Mucosa of stomach (tissue), 1 donor: ENCODE results near the gene RALGPS1.

ENCODE experiments used
- H3K27me3 ChIP-seq: one replicate; pipeline ENCODE4 v1.7.0; 2013; ENCODE audit warnings: mild to moderate bottlenecking, low read length; ENCODE audit not compliant: control insufficient read depth, insufficient read depth
- H3K36me3 ChIP-seq: one replicate; pipeline ENCODE4 v1.7.0; 2013; ENCODE audit warnings: low read length; ENCODE audit not compliant: control insufficient read depth, insufficient read depth
- H3K4me1 ChIP-seq: one replicate; pipeline ENCODE4 v1.7.0; 2013; ENCODE audit warnings: mild to moderate bottlenecking, low read length; ENCODE audit not compliant: control insufficient read depth, insufficient read depth
- H3K4me3 ChIP-seq: one replicate; pipeline ENCODE4 v1.7.0; 2013; ENCODE audit warnings: low read length
- H3K9ac ChIP-seq: one replicate; pipeline ENCODE4 v1.7.0; 2013; ENCODE audit warnings: mild to moderate bottlenecking, low read length, moderate library complexity
- H3K9me3 ChIP-seq: one replicate; pipeline ENCODE4 v1.7.0; 2013; ENCODE audit warnings: mild to moderate bottlenecking, low read length, moderate library complexity; ENCODE audit not compliant: control insufficient read depth
- donor health status: Pancreatic carcinoma.

RALGPS1 gene

DNA sequence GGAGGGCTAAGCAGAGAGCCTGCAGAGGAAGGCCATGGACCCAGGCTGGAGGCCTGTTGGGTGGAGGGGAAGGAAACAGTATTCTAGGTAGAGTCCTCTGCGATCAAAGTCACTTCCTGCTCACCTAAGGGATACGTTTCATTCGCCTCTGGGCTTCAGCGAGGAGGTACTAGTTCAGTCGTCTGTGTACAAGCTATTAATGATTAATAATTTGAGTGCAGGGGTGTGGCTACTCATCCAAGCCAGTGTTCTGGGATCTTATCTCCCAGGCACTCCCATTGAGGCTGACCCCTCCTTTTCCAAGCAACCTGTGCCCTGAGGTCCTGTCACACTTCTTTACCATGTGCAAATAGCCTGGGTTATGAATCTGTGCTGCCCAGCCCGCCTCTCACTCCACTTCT lies 25.2 kb downstream of the RALGPS1 start:
- Histone ChIP-seq H3K9ac (peak overlapping the region; percentile 36), H3K9me3 (no peaks in the 10 kb centered on the region), H3K4me3 (no peak overlapping the region), H3K27me3 (no peaks in the 10 kb centered on the region), H3K4me1 (peaks cover 17% of the 10 kb centered on the region), H3K36me3 (no peaks in the 10 kb centered on the region)

- H3K36me3 ChIP-seq, result no peaks in the 10 kb centered on the region
- no peak overlapping the region for H3K4me3 ChIP-seq
- H3K9ac ChIP-seq, result no peak overlapping the region
- no peaks in the 10 kb centered on the region for H3K27me3 ChIP-seq
- no peaks in the 10 kb centered on the region for H3K9me3 ChIP-seq
- H3K4me1 ChIP-seq, result peaks cover 19% of the 10 kb centered on the region
Measured at GRCh38 chr9:126942399-126942798, 27.8 kb downstream of the RALGPS1 start.

DNA sequence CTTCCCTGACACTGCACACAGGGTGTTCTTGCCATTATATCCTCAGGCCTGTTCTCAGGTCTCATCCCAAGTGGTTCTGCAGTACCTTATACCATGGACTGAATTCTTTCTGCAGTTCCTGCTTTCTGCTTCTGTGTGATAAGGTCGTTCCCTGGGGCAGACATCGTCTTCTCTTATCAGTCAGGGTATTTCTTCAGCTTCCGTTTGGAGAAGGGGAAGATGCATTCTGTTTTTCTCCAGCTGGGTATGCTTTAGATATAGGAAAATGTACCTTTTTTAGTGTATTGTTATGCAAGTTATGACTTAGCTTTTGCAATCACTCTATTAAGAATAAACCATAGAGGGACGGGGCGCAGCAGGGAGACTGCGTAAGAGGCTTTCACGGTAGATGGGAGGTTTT lies 31.1 kb downstream of the RALGPS1 start:
- Histone ChIP-seq H3K9ac (no peak overlapping the region), H3K4me1 (peaks cover 7% of the 10 kb centered on the region), H3K27me3 (no peaks in the 10 kb centered on the region), H3K36me3 (no peaks in the 10 kb centered on the region), H3K9me3 (no peaks in the 10 kb centered on the region), H3K4me3 (no peak overlapping the region)

GRCh38 chr9:126947529-126947928 lies 32.9 kb downstream of the RALGPS1 start:
- Histone ChIP-seq H3K36me3 (no peaks in the 10 kb centered on the region), H3K4me3 (no peak overlapping the region), H3K27me3 (no peaks in the 10 kb centered on the region), H3K9ac (no peak overlapping the region), H3K4me1 (peaks cover 7% of the 10 kb centered on the region), H3K9me3 (no peaks in the 10 kb centered on the region)

GRCh38 chr9:126952205-126952977 lies 37.8 kb downstream of the RALGPS1 start:
- H3K36me3 ChIP-seq, result no peaks in the 10 kb centered on the region
- no peaks in the 10 kb centered on the region for H3K27me3 ChIP-seq
- no peak overlapping the region for H3K4me3 ChIP-seq
- no peak overlapping the region for H3K9ac ChIP-seq
- peaks cover 14% of the 10 kb centered on the region for H3K4me1 ChIP-seq
- H3K9me3 ChIP-seq, result no peaks in the 10 kb centered on the region

GRCh38 chr9:126953041-126953809 lies 38.6 kb downstream of the RALGPS1 start:
- peaks cover 12% of the 10 kb centered on the region for H3K4me1 ChIP-seq

GRCh38 chr9:126955811-126956210 lies 41.2 kb downstream of the RALGPS1 start:
- H3K27me3 ChIP-seq, result no peaks in the 10 kb centered on the region
- H3K36me3 ChIP-seq, result no peaks in the 10 kb centered on the region
- H3K4me3 ChIP-seq, result no peak overlapping the region
- no peak overlapping the region for H3K9ac ChIP-seq
- no peaks in the 10 kb centered on the region for H3K9me3 ChIP-seq
- H3K4me1 ChIP-seq, result peaks cover 17% of the 10 kb centered on the region

More at GRCh38 chr9:126953041-126953809, 38.6 kb downstream of the RALGPS1 start:
- Histone ChIP-seq H3K4me3 (no peak overlapping the region), H3K9ac (no peak overlapping the region), H3K27me3 (no peaks in the 10 kb centered on the region), H3K36me3 (no peaks in the 10 kb centered on the region), H3K9me3 (no peaks in the 10 kb centered on the region)

DNA sequence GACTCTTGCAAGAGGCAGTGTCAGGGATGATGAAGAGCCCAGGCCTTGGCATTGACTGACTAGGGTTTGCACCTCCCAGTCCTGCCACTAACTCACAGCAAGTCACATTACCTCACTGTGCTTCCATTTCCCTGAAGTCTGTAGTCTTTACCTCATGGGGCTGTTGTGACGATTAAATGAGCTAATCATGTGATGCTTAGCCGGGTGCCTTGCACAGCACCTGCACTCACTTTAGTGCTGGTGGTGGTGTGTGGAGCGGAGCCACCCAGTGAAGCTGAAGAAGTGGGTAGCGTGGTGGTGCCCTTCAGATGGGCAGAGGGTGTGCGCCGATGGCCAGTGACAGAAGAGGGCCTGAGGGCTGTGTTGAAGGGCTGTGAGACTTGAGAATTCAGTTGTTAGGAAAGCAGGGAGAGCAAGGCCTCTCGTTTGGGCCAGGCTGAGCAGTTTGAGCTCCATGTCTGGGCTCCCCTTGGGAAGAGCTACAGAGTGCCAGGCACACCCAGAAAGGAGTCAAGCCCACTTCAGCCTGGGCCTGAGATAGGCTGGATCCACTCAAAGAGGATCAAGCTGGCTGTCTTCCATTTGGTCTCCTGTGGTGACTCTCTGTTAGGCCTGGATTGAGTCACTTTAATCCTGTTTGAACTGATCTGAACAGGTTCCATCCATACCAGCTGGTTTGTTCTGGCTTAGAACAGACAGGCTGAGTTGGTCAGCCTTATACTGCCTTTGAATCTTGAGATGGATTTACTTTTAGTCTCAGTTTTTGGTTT lies 42.5 kb downstream of the RALGPS1 start:
- no peaks in the 10 kb centered on the region for H3K36me3 ChIP-seq
- H3K9ac ChIP-seq, result peak overlapping the region; percentile 0
- H3K4me3 ChIP-seq, result no peak overlapping the region
- H3K27me3 ChIP-seq, result no peaks in the 10 kb centered on the region
- H3K9me3 ChIP-seq, result no peaks in the 10 kb centered on the region
- peaks cover 17% of the 10 kb centered on the region for H3K4me1 ChIP-seq

- Histone ChIP-seq H3K36me3 (no peaks in the 10 kb centered on the region), H3K9me3 (no peaks in the 10 kb centered on the region), H3K9ac (peak overlapping the region; percentile 0), H3K27me3 (no peaks in the 10 kb centered on the region), H3K4me3 (no peak overlapping the region), H3K4me1 (peaks cover 17% of the 10 kb centered on the region)
Measured at GRCh38 chr9:126957687-126958053, 43.1 kb downstream of the RALGPS1 start.

DNA sequence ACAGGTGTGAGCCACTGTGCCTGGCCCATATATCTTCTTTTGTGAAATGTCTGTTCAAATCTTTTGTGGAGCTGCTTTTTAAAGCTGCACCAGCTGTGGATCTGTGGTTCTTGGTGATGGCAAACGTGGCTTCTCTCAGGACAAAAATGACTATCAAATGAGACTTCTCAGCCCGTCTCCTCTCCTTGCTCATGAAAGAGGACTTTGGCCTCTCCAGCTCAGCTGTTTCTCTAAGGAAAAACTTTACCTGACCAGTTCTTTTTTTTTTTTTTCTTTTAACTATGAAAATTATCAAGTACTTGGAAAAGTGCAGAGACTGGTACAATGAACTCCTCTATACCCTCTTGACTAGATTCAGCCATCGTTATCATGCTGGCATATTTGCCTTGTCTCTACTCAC lies 44.8 kb downstream of the RALGPS1 start:
- no peak overlapping the region for H3K9ac ChIP-seq
- H3K36me3 ChIP-seq, result no peaks in the 10 kb centered on the region
- no peaks in the 10 kb centered on the region for H3K27me3 ChIP-seq
- no peak overlapping the region for H3K4me3 ChIP-seq
- H3K4me1 ChIP-seq, result peaks cover 17% of the 10 kb centered on the region
- no peaks in the 10 kb centered on the region for H3K9me3 ChIP-seq

DNA sequence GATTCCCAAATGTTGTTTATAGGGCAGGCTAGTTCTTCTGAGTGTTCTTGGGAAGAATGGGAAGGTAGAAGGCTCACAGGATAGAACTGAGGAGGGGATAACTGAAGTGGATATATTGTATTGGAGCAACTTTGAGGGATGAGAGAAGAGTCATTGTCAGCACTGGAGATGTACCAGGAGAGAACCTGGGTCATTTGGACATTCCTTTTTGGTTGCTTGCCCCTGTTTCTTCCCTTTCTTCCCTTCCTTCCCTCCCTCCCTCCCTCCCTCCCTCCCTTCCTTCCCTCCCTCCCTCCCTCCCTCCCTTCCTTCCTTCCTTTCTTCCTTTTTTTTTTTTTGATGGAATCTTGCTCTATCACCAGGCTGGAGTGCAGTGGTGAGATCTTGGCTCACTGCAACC lies 45.3 kb downstream of the RALGPS1 start:
- Histone ChIP-seq H3K4me1 (peaks cover 17% of the 10 kb centered on the region), H3K4me3 (no peak overlapping the region), H3K9me3 (no peaks in the 10 kb centered on the region), H3K9ac (no peak overlapping the region), H3K27me3 (no peaks in the 10 kb centered on the region), H3K36me3 (no peaks in the 10 kb centered on the region)

- Histone ChIP-seq H3K27me3 (no peaks in the 10 kb centered on the region), H3K36me3 (no peaks in the 10 kb centered on the region), H3K4me1 (peaks cover 17% of the 10 kb centered on the region), H3K9ac (no peak overlapping the region), H3K4me3 (no peak overlapping the region), H3K9me3 (no peaks in the 10 kb centered on the region)
Measured at GRCh38 chr9:126962336-126962735, 47.8 kb downstream of the RALGPS1 start.
